Ishikawa (cell line): Measurements from ENCODE around the gene DENND4A.

Experiments
- CEBPB ChIP-seq: IDR thresholded peaks from 2 replicates; pipeline ENCODE4 v1.6.1; 2012
- CREB1 ChIP-seq: IDR thresholded peaks from 2 replicates; pipeline ENCODE4 v1.6.1; 2012; ENCODE audit warnings: low read depth
- EGR1 ChIP-seq: IDR thresholded peaks from 2 replicates; pipeline ENCODE4 v1.6.1; 2012
- EP300 ChIP-seq: IDR thresholded peaks from 2 replicates; pipeline ENCODE4 v1.6.1; 2012; ENCODE audit warnings: borderline replicate concordance
- FOXM1 ChIP-seq: IDR thresholded peaks from 2 replicates; pipeline ENCODE4 v1.6.1; 2012; ENCODE audit warnings: low read depth, borderline replicate concordance
- NFIC ChIP-seq: IDR thresholded peaks from 2 replicates; pipeline ENCODE4 v1.6.1; 2012
- RAD21 ChIP-seq: IDR thresholded peaks from 2 replicates; pipeline ENCODE4 v1.6.1; 2012; ENCODE audit warnings: low read depth
- REST ChIP-seq: IDR thresholded peaks from 2 replicates; pipeline ENCODE4 v1.6.1; 2012; ENCODE audit warnings: low read depth, mild to moderate bottlenecking
- TAF1 ChIP-seq: IDR thresholded peaks from 2 replicates; pipeline ENCODE4 v1.6.1; 2012; ENCODE audit warnings: low read depth, mild to moderate bottlenecking
- TCF12 ChIP-seq: IDR thresholded peaks from 2 replicates; pipeline ENCODE4 v1.6.1; 2012; ENCODE audit warnings: low read depth
- TEAD4 ChIP-seq: IDR thresholded peaks from 2 replicates; pipeline ENCODE4 v1.6.1; 2012
- YY1 ChIP-seq: IDR thresholded peaks from 2 replicates; pipeline ENCODE4 v1.6.1; 2012; ENCODE audit warnings: low read depth
- ZBTB7A ChIP-seq: IDR thresholded peaks from 2 replicates; pipeline ENCODE4 v1.6.1; 2012; ENCODE audit warnings: low read depth
- TF ChIP-seq, protein P1 (sequence below): IDR thresholded peaks from 2 replicates; pipeline ENCODE4 v1.6.1; 2012

DNA sequence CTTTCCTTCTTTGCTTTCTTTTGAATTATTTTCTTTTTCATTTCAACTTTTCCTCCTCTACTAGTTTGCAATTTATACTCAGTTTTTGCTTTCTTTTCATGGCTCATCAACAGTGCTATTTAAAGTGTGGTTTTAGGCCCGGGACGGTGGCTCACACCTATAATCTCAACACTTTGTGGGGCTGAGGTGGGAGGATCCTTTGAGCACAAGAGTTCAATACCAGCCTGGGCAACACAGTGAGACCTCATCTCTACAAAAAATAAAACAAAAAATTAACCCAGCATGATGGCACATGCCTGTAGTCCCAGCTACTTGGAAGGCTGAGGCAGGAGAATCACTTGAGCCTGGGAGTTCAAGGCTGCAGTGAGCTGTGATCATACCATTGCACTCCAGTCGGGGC lies 20.4 kb upstream of the DENND4A start:
- TF ChIP-seq, protein P1, sequence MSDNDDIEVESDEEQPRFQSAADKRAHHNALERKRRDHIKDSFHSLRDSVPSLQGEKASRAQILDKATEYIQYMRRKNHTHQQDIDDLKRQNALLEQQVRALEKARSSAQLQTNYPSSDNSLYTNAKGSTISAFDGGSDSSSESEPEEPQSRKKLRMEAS: no peak
- no peak for TF ChIP-seq REST
- TF ChIP-seq TCF12: no peak
- no peak for TF ChIP-seq ZBTB7A
- no peak for TF ChIP-seq RAD21
- no peak for TF ChIP-seq TAF1
- TF ChIP-seq YY1: no peak
- no peak for TF ChIP-seq EP300
- no peak for TF ChIP-seq CEBPB
- TF ChIP-seq TEAD4: no peak
- TF ChIP-seq EGR1: no peak
- TF ChIP-seq CREB1: no peak
- no peak for TF ChIP-seq NFIC
- TF ChIP-seq FOXM1: no peak
